Fibroblast of the aortic adventitia (primary cell): ENCODE results near the gene MCCC2. TPM values are rescaled to one million over a fixed set of nuclear protein-coding genes. Genes with fewer than 3 reads are reported as not detected.
"Not testable (repeated sequence)": the region's sequence is repeated elsewhere in the genome, so short reads cannot be mapped to it uniquely, and the experiment has no call there.

Experiments
- DNase-seq: peaks from one replicate; pipeline ENCODE4 v3.0.0-alpha.2; 2010; ENCODE audit warnings: low read depth
- H3K4me3 ChIP-seq: 2 replicates; pipeline ENCODE4 v1.5.1; 2011; ENCODE audit warnings: low read depth, mild to moderate bottlenecking, control low read depth, low read length, moderate library complexity
- CTCF ChIP-seq: IDR thresholded peaks from 2 replicates; pipeline ENCODE4 v1.5.1; 2011; ENCODE audit warnings: mild to moderate bottlenecking, low read length, control low read depth, inconsistent platforms; ENCODE audit not compliant: insufficient read depth
- total RNA-seq: library from RNA; depleted of rRNA; stranded (reverse); fragments of >200 nt; gene quantifications from 2 replicates; pipeline ENCODE4 v1.2.3, GENCODE V29; 2012; ENCODE audit warnings: low replicate concordance

Gene MCCC2
- total RNA-seq, 1 donor, result 23.3 TPM

GRCh38 chr5:71588533-71588885 lies 1.4 kb downstream of the MCCC2 start:
- no peak overlapping the region for H3K4me3 ChIP-seq
- DNase-seq, result no peak
- no peak for TF ChIP-seq CTCF

- H3K4me3 ChIP-seq, result no peak overlapping the region
- TF ChIP-seq CTCF, result no peak
- no peak for DNase-seq
Measured at GRCh38 chr5:71589903-71590302, 2.8 kb downstream of the MCCC2 start.

- H3K4me3 ChIP-seq, result no peak overlapping the region
- DNase-seq, result no peak
- TF ChIP-seq CTCF, result no peak
Measured at GRCh38 chr5:71591100-71591499, 4.0 kb downstream of the MCCC2 start.

- DNase-seq, result no peak
- no peak overlapping the region for H3K4me3 ChIP-seq
- no peak for TF ChIP-seq CTCF
Measured at GRCh38 chr5:71596169-71596568, 9.0 kb downstream of the MCCC2 start.

- no peak for DNase-seq
- no peak for TF ChIP-seq CTCF
- no peak overlapping the region for H3K4me3 ChIP-seq
Measured at GRCh38 chr5:71597001-71597400, 9.9 kb downstream of the MCCC2 start.

GRCh38 chr5:71600783-71601182 lies 13.6 kb downstream of the MCCC2 start:
- no peak for TF ChIP-seq CTCF
- DNase-seq, result peak; percentile 2
- H3K4me3 ChIP-seq, result no peak overlapping the region

GRCh38 chr5:71601222-71602026 lies 14.3 kb downstream of the MCCC2 start:
- TF ChIP-seq CTCF, result peak; percentile 71
- no peak overlapping the region for H3K4me3 ChIP-seq
- peak; percentile 93 for DNase-seq

- DNase-seq, H3K4me3 ChIP-seq: not testable (repeated sequence)
Measured at GRCh38 chr5:71609916-71610315, 22.8 kb downstream of the MCCC2 start.
